Motor neuron (in vitro differentiated cells): ENCODE results near the gene KMT2A. TPM values are rescaled to one million over a fixed set of nuclear protein-coding genes. Genes with fewer than 3 reads are reported as not detected.
"Not testable (repeated sequence)": the region's sequence is repeated elsewhere in the genome, so short reads cannot be mapped to it uniquely, and the experiment has no call there.

Source experiments
- ATAC-seq, 8 experiments: fragments of 200-7000 bp; cut with Tn5 transposase; replicated peaks in 6 of 8; 2 replicates each; pipeline ENCODE4 v1.8.0; 2021; ENCODE audit warnings: mild to moderate bottlenecking in 8 of 8, moderate library complexity in 8 of 8
- H3K27ac ChIP-seq, 2 donors: fragments of 250-450 bp; sonication (Bioruptor Pico); 2 replicates each; pipeline ENCODE4 v1.9.0; 2021; ENCODE audit warnings: antibody characterized with exemption in 2 of 2, mild to moderate bottlenecking in 2 of 2, moderate library complexity in 1 of 2
- H3K4me1 ChIP-seq, 2 donors: fragments of 250-450 bp; sonication (Bioruptor Pico); replicated peaks in 1 of 2; 2 replicates each; pipeline ENCODE4 v1.6.1; 2021; ENCODE audit warnings: antibody characterized with exemption in 2 of 2, mild to moderate bottlenecking in 2 of 2, moderate library complexity in 1 of 2
- H3K4me3 ChIP-seq, 5 donors: fragments of 250-450 bp; sonication (Bioruptor Pico); 2 replicates each; pipeline ENCODE4 v1.9.0; 2021; ENCODE audit warnings: antibody characterized with exemption in 5 of 5, mild to moderate bottlenecking in 5 of 5, moderate library complexity in 4 of 5
- WGBS, 10 experiments: fragments of 450-650 bp; shearing (Covaris generic); methylation state at CpG; one replicate each; pipeline ENCODE4 v1.0.0; 2022; 5-methylcytosine and 5-hydroxymethylcytosine counted together
- in situ Hi-C, 9 experiments: fragments of 400-800 bp; cut with MboI; loops; one replicate each; pipeline ENCODE4 v1.15.0; 2021; ENCODE audit warnings: low sequenced_read_pairs in 9 of 9, low pct_unique_long_range_greater_than_20kb in 2 of 9; ENCODE audit not compliant: unreplicated experiment in 9 of 9
- total RNA-seq, 8 experiments: library from RNA; unstranded; fragments of 300-600 nt; gene quantifications; 2 replicates each; pipeline versions ENCODE4 v1.2.3 to v1.2.4, GENCODE V29; 2022

The KMT2A gene
- total RNA-seq, result 10 to 100 TPM; 23.2 to 70.5 (median 47.6) TPM

DNA sequence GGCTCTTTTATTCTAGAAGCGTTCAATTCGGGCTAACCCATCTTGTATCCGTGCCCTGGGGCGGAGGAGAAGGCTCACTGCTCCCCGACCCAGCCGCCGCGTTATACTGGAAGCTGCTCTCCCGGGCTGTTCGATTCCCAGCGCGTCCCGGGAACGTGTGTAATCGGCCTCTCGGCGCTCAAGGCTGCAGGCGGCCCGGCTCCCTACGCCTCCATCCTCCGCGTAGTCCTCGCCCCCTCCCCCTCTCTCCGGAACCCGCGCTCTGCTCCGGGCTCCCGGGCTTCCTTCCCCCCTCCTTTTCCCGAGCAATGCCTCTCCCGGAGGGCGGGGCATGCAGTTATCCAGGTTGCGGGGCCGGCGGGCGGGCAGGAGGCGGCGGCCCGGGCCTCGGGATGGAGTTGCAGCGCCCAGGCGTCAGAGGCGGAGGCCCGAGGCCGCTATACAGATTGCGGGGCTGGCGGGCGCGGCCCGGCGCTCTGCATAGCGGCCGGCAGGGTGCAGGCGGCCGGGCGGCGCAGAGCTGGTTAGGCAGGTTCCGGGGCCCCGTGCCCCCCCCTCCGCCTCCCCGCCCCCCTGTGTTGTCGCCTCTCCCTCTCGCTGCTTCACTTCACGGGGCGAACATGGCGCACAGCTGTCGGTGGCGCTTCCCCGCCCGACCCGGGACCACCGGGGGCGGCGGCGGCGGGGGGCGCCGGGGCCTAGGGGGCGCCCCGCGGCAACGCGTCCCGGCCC, at the start of gene KMT2A:
Gene KMT2A (plus strand): TSS at position 600 of the 732 bp plus-strand sequence. CDS start 21 bp downstream, at position 621.
- peak; percentile 39 to 72 (median 64) for ATAC-seq
- H3K4me3 ChIP-seq, result peak within 1 kb of the TSS; percentile 85 to 100 (median 98)
- peak within 1 kb of the TSS; percentile 96 to 98 for H3K27ac ChIP-seq
- in situ Hi-C loops, result no loop called here
- peaks cover 3 to 20% of the 10 kb centered on the region in 2 donors for H3K4me1 ChIP-seq
- 0% methylated on average over 1 to 2 of the region's 83 CpGs; no CpG with 5 or more reads in 8 of the 10 experiments for WGBS, 10 experiments

DNA sequence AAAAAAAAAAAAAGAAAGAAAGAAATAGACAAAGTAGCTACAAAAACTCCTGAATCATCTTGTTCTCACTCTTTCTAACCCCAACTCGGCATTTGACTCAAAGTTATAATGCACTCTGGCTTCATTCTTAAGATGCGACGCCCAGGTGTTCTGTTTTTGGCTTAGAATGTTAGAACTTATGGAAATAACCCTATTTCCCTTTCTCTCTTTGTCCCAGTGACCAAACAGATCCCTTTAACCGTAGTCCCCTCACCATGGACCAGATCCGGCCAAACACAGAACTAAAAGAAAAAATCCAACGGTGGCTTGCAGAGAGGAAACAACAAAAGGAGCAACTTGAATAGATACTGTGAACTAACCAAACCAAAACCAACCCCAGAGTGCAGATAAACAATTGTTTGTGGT, 40.2 kb upstream of the KMT2A start:
- in situ Hi-C loops, result loop anchor here in 7 of 9 experiments (10.0 to 25.0 kb wide), 2 partner anchors 91 to 99 kb away; no protein-coding TSS in a partner anchor
- H3K4me3 ChIP-seq, result no peak overlapping the region
- 81 to 100% (median 88%) methylated on average over 3 to 6 of the region's 6 CpGs for WGBS, 10 experiments
- no peak overlapping the region for H3K27ac ChIP-seq
- no peak for ATAC-seq
- peaks cover 4 to 5% of the 10 kb centered on the region in 2 donors for H3K4me1 ChIP-seq

DNA sequence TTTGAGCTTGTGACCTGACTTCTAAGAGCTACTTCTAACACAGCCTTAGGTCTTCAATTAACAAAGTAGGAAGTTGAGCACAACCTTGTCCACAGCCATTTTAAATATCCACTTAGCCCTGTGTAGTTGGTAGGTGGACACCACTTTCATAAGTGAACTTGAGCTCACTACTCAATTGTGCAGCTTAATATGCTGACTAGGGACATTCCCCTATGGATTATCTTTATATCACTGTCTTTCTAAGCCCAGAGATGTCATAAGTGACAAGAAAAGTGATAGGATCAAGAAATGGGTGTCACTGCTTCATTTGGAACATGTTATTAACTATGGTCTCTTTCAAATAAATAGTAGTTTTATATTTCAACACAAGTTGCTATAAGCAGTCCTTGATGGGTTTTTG, 38.8 kb upstream of the KMT2A start:
- in situ Hi-C loops, result loop anchor here in 7 of 9 experiments (10.0 to 25.0 kb wide), 2 partner anchors 90 to 97 kb away; no protein-coding TSS in a partner anchor
- ATAC-seq, result no peak
- Histone ChIP-seq H3K27ac (no peak overlapping the region), H3K4me3 (no peak overlapping the region), H3K4me1 (peaks cover 5 to 7% of the 10 kb centered on the region in 2 donors)

DNA sequence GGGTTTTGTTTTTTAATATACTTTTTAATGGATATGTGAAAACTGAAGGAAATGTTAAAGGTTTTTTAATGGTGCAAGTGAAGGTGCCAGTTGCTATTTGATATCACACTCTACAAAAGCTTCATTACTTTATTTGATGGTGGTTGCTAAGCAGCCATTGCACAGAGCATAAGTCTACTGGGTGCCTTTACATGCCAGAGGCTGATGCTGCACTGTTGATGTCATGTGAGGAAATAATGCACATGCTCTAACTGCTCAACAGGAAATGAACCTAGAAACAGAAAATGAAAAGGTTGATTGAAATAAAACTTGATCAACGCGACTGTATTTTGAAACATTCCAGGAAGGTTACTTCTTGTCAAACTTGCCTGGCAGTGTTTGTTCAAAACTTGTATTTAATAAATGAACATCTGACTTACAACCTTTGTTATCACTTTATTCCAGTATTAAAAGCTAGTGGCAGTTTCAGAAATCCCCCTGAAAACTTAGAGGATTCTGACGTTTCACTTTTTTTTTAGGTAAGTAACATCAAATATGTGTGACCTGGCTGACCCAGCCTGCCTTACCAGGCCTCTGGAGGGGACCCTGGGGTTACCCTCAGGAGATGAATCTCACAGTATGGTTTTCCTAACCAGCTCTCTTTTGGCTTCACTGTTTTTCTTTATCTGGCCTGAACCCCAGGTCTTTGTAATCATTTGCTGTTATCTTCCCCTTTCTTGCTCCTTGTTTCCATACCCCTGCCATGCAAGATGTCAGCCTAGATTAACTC, 37.3 kb upstream of the KMT2A start:
- Histone ChIP-seq H3K4me3 (no peak overlapping the region), H3K4me1 (peaks cover 15 to 19% of the 10 kb centered on the region in 2 donors), H3K27ac (no peak overlapping the region)
- WGBS, 10 experiments, result 38 to 100% (median 80%) methylated on average over 1 to 3 of the region's 3 CpGs; no CpG with 5 or more reads in 3 of the 10 experiments
- in situ Hi-C loops, result loop anchor here in 7 of 9 experiments (10.0 to 25.0 kb wide), 2 partner anchors 88 to 96 kb away; no protein-coding TSS in a partner anchor
- ATAC-seq, result no peak

DNA sequence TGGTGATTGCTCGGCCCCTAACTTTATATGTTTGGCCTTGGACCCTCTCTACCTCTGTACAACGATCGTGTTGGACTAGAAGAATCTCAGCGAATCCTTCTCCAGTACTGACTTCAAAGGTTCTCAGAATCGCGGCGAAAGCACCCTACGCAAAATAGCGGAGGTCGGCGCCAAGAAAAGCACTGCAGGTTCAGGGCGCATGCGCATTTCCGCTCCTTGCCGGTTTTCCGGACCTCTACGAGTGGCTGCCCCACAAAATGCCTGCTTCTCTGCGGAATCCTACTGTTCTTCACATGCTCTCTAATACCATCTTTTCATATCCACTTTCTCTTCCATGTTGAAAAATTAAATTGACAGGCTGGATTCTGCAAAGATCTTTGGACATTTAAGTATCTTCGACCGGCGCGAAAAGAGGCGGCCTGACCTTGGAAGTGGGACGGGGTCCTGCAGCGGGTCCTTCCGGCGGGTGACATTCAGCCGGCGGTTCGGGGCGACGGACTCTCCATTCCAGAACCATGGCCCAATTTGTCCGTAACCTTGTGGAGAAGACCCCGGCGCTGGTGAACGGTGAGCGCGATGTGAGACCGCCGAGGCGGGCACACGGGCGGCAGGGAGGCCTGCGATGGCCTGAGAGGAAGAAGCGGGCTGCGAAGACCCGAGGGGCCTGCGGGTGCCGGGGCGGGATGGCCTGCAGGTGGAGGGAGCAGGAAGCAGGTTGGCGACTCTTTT, 35.0 kb upstream of the KMT2A start, which contains the start of gene ATP5MG:
Gene ATP5MG (plus strand): TSS at position 456 of the 729 bp plus-strand sequence. CDS start 60 bp downstream, at position 516.
- in situ Hi-C loops, result loop anchor here in 1 of 9 experiments (10.0 kb wide), 1 partner anchor 93 kb away; no protein-coding TSS in a partner anchor

DNA sequence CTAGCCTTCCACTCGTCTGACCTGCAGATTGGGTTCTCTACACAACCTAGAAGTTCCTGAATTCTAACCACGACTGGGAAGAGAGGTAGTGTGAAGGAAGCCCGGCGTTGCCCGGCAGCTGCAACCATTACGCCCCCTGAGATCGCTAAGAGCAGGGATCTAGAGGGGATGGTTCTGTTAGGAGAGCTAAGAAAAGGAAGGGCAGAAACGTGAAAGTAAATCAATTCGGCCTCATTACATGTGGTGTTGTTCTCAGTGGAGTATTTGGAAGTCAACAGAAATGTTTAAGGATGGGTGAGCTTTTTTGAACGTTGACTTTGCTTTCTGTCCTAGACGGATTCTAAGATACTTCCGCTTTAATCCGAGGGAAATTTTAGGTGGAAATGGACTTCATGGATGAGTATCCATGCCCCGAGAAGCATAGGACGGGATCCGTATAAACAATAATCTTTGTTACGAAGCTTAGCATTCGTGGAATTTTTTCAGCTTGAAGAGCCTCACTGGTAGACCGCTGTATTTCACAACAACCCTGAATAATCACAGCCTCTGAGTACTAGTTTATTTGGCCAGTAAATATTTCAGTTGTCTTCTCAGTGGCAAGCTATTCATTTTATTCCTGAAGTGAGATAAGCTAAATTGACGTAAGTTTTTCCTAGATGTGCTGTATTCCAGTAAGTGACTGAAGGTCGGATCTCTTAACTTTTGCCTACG, 34.3 kb upstream of the KMT2A start:
- peak in 5 of 8 experiments; percentile 31 to 59 (median 39) for ATAC-seq

More for the DNA sequence above, 35.0 kb upstream of the KMT2A start, which contains the start of gene ATP5MG:
- peaks cover 15 to 19% of the 10 kb centered on the region in 2 donors for H3K4me1 ChIP-seq
- H3K27ac ChIP-seq, result peak within 1 kb of the TSS; percentile 96 to 98
- peak; percentile 75 to 91 (median 88) for ATAC-seq
- H3K4me3 ChIP-seq, result peak within 1 kb of the TSS; percentile 65 to 98 (median 91)
- 0 to 21% (median 0%) methylated on average over 2 to 29 of the region's 51 CpGs; no CpG with 5 or more reads in 1 of the 10 experiments for WGBS, 10 experiments

DNA sequence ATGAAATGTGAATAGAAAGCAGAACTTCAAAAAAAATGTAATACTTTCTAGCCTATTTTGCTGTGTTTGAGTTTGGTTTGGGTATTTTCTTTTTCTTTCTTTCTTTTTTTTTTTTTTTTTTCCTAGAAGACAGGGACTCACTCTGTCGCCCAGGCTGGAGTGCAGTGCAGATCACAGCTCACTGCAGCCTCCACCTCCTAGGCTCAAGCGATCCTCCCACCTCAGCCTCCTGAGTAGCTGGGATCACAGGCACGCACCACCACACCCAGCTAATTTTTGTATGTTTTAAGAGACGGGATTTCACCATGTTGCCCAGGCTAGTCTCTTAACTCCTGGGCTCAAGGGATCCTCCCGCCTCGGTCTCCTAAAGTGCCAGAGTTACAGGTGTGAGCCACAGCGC, 33.7 kb upstream of the KMT2A start:
- not testable (repeated sequence) for H3K27ac ChIP-seq
- in situ Hi-C loops, result loop anchor here in 1 of 9 experiments (10.0 kb wide), 1 partner anchor 92 kb away; no protein-coding TSS in a partner anchor

More for the DNA sequence above, 34.3 kb upstream of the KMT2A start:
- peaks cover 15 to 19% of the 10 kb centered on the region in 2 donors for H3K4me1 ChIP-seq
- WGBS, 10 experiments, result 0 to 8% (median 0%) methylated on average over 2 to 20 of the region's 22 CpGs; no CpG with 5 or more reads in 1 of the 10 experiments
- peak overlapping the region; percentile 96 to 98 for H3K27ac ChIP-seq
- peak overlapping the region; percentile 65 to 98 (median 91) for H3K4me3 ChIP-seq
- in situ Hi-C loops, result loop anchor here in 1 of 9 experiments (10.0 kb wide), 1 partner anchor 93 kb away; no protein-coding TSS in a partner anchor

DNA sequence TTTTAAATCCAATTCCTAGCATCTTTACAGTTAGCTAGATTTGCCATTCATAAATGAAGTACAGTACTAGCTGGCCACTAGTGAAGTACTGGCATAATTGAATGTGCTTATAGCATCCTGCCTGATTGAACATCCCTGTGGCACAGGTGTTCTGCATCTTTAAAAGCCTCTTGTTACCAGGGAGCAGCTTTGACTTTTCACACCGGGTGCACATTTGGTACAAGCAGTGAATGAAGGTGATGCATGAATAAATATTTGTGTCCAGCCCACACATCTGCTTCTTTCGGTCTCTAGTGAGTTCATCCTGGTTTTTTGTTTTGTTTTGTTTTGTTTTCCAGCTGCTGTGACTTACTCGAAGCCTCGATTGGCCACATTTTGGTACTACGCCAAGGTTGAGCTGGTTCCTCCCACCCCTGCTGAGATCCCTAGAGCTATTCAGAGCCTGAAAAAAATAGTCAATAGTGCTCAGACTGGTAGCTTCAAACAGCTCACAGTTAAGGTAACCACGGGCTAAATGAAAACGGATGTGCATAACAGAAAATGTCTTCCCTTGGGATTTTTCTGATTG, 29.6 kb upstream of the KMT2A start:
- Histone ChIP-seq H3K27ac (no peak overlapping the region), H3K4me3 (no peak overlapping the region), H3K4me1 (peaks cover 11 to 15% of the 10 kb centered on the region in 2 donors)
- in situ Hi-C loops, result loop anchor here in 1 of 9 experiments (10.0 kb wide), 1 partner anchor 88 kb away; no protein-coding TSS in a partner anchor
- ATAC-seq, result peak in 1 of 8 experiments; percentile 64
- 0 to 100% (median 80%) methylated on average over 1 to 7 of the region's 7 CpGs for WGBS, 10 experiments

More for the DNA sequence above, 33.7 kb upstream of the KMT2A start:
- not testable (repeated sequence) for ATAC-seq
- Histone ChIP-seq H3K4me1 (peaks cover 15 to 19% of the 10 kb centered on the region in 2 donors), H3K4me3 (peak overlapping the region; percentile 65 to 98 (median 91))
- 67 to 100% (median 83%) methylated on average over 1 to 7 of the region's 7 CpGs for WGBS, 10 experiments

DNA sequence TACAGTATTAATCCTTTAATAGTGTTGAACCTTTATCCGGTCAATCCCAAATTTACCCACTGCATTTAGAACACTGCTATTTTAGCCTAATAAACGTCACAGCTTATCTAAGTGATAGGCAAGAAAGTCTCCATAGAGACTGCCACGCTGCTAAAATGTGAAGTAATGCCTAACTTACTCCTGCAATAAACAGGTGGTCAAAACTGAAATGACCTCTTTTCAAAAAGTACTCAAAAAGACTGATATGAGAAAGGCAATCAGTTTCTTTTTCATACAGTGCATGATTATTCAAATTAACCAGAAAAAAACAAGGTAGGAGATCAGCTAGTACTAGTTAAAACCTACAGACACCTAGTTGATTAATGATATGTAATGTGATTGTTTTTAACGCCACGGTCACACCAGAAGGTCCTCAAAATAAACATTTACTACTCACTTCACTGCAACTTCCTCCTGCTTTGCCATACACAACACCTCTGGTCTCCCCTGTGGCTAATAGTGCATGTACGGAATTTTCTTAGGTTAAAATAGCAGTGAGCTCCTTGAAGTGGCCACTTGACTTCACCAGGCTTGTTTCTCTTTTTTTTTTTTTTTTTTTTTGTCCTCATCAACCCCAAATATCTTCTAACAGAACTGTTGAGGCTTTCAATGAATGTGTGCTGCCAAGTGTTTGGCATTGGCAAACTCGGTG, 26.1 kb upstream of the KMT2A start:
- no peak for ATAC-seq
- H3K27ac ChIP-seq, result no peak overlapping the region
- WGBS, 10 experiments, result 75 to 100% (median 95%) methylated on average over 2 to 7 of the region's 7 CpGs; no CpG with 5 or more reads in 1 of the 10 experiments
- no peak overlapping the region for H3K4me3 ChIP-seq
- in situ Hi-C loops, result no loop called here
- H3K4me1 ChIP-seq, result no peaks in the 10 kb centered on the region

DNA sequence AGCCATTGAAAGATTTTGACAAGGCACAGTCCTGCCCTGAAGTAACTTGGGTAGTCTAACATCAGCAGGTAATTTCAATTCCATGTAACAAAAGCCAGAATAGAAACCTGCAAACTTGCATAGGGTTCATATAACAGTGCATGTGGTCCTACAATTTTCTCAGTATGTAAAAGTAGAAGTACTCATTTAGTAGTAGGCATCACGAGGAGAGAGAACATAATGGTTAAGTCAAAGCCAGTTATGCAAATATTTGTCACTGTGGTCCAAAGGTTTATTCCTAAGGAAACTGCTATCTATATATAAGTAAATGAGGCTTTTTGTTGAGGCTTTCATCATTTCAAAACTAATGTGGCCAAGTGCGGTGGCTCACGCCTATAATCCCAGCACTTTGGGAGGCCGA, 24.8 kb upstream of the KMT2A start:
- no peak overlapping the region for H3K4me3 ChIP-seq
- 60 to 100% (median 94%) methylated on average over 1 to 4 of the region's 4 CpGs; no CpG with 5 or more reads in 3 of the 10 experiments for WGBS, 10 experiments
- no peaks in the 10 kb centered on the region for H3K4me1 ChIP-seq
- H3K27ac ChIP-seq, result no peak overlapping the region
- no peak for ATAC-seq
- in situ Hi-C loops, result no loop called here

DNA sequence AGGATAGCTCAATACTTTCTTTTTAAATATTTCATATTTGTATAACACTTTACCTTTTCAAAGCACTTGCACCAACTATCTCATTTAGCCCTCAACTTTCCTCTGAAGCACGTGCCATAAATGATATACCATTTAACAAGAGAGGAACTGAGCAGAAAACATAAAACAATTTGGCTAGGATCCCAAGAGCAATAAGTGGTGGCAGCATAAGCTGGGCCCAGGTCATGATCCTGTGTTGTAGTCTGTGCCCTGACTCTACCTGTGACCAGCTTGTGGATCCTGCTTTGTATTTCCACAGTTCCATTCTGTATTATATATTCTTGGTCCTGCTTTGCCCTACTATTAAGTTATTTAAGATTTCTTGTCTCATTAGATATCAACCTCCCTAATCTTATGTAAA, 23.4 kb upstream of the KMT2A start:
- no peak overlapping the region for H3K4me3 ChIP-seq
- WGBS, 10 experiments, result 80 to 100% (median 100%) methylated on average over 1 of the region's 1 CpG; no CpG with 5 or more reads in 3 of the 10 experiments
- H3K27ac ChIP-seq, result no peak overlapping the region
- no peaks in the 10 kb centered on the region for H3K4me1 ChIP-seq
- in situ Hi-C loops, result no loop called here
- no peak for ATAC-seq
